Stimulated activated CD4-positive, alpha-beta T cell treated with anti-CD3 and anti-CD28 coated beads, Interleukin-4, amount 100 ng/mL, for 1 hour (primary cell): Measurements from ENCODE around the gene DOLK.
A peak's percentile ranks its signal among the peaks of the same experiment; 100 is the strongest.
"Not testable (repeated sequence)": the region's sequence is repeated elsewhere in the genome, so short reads cannot be mapped to it uniquely, and the experiment has no call there.

Experiments
- DNase-seq: peaks from one replicate; pipeline ENCODE4 v3.0.0-alpha.2; 2020

Gene DOLK

DNA sequence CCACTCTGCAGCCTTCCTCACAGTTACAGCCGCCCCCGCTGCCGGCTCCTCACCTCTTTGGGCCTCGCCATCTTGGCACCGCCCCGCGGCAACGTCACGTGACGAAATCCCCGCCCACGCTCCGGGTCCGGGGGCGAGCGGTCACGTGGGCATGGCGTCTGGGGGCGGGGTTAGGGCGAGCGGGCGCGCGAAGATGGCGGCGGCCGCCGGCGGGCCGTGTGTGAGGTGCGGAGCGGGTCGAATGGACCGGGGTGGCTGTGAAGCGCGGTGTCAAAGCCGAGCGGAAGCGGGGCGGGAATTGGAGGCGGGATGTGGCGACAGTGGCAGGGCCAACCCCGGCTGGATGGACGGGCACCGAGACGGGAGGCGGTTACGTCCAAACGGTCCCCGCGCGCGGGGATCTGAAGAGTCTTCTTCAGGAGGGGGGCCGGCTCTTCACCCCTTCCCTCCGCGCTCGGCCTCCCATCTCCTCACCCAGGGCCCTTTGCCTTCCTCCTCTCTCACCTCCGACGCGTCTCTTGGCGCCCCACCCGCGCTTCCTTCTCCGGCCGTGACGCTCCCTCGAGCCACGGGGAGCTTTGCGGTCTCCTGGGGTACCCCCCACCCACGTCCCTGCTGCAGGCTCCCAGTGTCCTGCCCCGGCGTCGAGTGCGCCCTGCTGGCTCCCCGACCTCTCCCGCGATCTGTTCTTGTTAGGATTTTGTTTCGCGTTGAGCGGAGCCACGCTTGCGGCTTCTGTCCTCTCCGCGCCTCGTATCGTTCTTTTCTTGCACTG is at the start of gene DOLK, which contains the start of gene NUP188:
TSS of gene DOLK (minus strand) at position 77 of the 775 bp plus-strand sequence. CDS start 300 bp downstream, outside the sequence.
TSS of gene NUP188 (plus strand) at position 173 of the 775 bp plus-strand sequence. CDS start at position 194, 21 bp downstream.
- peak; percentile 100 for DNase-seq

DNA sequence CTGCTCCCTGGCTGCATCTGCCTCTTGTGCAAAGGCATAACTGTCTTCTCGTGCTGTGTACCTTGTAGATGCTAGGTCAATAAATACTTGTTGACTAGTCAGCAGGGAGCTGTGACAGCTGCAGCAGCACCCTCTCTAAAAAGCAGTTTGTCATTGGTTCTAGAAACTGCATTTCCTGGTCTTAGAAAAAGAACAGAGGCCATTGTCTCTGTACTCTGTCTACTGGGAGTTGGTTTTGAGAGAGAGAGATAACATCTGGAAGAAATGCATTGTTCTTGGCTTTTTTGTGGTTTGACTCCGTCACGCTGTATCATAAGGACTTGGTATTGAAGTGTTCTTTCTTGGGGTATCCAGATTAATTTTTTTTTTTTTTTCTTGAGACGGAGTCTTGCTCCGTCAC is 48.4 kb upstream of the DOLK start:
- no peak for DNase-seq

DNA sequence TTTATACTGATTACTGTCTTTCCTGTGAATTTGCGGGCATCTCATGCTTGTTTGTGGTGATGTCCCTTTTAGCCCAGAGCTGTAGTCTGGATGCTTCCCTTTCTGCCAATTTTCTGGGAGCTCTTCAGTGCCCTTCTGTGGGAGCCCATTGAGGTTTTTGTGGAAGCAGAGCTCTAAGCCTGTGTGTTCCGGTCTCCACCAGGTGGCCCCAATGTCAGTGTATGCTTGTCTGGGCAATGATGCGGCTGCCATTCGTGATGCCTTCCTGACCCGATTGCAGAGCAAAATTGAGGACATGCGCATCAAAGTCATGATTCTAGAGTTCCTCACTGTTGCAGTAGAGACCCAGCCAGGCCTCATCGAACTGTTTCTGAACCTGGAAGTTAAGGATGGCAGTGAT is 45.6 kb upstream of the DOLK start:
- DNase-seq: no peak

DNA sequence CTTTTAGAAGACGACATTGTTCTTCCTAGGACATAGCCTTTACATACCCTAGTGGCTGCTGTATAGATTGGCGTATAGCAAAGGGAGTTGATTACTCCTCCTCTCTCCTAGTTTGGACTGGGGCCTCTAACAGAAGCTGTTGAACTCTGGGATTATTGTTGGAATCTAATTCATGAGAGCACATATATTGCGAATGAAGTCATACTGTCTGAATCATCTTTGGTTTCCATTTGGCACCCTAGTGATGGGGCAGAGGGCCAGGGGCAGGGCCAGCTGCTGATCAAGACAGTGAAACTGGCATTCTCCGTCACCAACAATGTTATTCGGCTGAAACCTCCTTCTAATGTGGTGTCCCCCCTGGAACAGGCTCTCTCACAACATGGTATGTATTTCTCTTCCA is 40.4 kb upstream of the DOLK start:
- DNase-seq: no peak

DNA sequence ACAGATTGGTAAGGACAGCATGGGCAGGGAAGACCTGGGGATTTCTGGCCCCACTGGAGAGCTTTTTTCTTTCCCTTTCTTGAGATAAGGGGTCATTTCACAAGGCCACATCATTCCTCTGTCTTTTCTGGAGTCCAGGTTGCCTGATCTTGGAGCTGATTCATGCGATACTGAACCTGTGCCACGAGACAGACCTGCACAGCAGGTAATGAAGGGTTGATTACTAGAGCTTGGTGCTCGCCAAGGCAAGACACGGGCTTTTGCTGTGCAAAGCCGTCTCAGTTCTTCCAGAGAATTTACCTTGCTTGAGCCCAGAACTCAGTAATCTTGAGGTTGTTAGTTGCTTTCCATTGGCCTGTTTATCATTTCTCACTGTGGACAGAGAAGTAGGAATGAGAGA is 39.3 kb upstream of the DOLK start:
- DNase-seq: no peak

DNA sequence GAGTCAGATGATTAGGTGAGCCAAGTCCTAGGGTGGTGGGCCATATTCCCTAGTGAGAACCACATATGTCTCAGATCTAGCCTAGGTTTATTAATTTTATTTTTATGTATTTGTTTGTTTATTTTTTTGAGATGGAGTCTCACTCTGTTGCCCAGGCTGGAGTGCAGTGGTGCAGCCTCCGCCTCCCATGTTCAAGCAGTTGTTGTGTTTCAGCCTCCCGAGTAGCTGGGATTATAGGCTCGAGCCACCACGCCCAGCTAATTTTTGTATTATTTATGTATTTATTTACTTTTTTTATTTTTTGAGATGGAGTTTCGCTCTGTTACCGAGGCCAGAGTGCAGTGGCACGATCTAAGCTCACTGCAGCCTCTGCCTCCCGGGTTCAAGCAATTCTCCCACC is 36.1 kb upstream of the DOLK start:
- no peak for DNase-seq

DNA sequence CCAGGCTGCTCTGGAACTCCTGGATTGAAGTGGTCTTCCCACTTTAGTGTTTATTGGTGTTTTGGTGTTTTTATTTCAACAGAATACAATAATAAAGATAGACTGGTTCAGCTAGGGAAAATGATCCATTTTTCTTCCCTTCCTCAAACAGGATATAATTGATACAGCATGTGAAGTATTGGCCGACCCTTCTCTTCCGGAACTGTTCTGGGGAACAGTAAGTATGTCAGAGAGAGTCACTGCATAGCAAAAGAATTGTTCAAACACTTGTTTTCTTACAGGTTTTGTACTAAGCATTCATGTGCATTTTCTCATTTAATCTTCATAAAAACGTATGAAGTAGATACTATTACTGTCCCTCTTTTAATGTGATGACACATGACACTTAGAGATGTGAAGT is 31.7 kb upstream of the DOLK start:
- DNase-seq: no peak

DNA sequence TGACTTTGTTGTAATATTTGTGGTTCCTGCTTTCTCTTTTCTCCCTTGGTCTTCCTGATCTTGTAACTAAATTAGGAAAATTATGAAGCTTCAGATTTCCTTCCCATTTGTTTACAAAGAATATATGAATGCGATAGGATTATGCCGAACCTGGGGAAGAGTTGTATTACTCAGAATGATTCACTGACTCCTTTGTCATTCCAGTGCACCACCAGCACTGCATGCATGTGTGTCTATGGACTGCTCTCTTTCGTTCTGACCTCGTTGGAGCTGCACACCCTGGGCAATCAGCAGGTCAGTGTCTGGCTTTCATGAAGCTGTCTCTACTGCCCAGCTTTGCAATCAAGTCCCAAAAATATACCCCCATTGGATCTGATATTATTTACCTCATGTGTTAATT is 25.6 kb upstream of the DOLK start:
- no peak for DNase-seq

DNA sequence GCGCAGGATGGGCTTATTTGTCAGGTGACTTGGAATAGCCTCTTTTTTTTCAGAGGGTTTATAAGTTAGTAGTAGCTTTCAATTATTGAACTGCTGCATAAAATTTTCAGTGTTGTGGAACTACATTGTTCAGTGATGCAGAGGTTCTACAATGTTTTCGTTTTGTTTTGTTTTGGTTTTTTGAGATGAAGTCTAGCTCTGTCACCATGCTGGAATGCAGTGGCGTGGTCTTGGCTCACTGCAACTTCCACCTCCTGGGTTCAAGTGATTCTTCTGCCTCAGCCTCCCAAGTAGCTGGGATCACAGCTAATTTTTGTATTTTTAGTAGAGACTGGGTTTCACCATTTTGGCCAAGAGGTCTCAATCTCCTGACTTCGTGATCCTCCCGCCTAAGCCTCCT is 22.1 kb upstream of the DOLK start:
- no peak for DNase-seq

DNA sequence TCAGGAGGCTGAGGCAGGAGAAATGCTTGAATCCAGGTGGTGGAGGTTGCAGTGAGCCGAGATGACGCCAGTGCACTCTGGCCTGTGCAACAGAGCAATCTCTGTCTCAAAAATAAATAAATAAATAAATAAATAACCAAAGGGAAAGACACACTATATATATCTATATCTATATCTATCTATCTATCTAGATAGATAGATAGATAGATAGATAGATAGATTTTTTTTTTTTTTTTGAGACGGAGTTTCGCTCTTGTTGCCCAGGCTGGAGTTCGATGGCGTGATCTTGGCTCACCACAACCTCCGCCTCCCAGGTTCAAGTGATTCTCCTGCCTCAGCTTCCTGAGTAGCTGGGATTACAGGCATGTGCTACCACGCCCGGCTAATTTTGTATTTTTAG is 14.0 kb upstream of the DOLK start:
- not testable (repeated sequence) for DNase-seq

DNA sequence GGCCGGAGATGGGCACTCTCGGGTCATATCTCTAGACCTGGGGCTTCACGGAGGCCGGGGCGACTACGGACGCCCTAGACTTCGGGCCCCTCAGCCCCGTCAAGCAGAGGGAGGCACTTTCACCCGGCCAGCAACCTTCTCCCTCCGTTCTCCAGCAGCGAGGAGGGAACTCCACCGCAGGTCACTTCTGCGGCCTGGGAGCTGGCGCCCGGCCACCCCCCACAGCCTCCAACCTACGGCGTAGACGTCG is 201 bp downstream of the DOLK start:
- no peak for DNase-seq

DNA sequence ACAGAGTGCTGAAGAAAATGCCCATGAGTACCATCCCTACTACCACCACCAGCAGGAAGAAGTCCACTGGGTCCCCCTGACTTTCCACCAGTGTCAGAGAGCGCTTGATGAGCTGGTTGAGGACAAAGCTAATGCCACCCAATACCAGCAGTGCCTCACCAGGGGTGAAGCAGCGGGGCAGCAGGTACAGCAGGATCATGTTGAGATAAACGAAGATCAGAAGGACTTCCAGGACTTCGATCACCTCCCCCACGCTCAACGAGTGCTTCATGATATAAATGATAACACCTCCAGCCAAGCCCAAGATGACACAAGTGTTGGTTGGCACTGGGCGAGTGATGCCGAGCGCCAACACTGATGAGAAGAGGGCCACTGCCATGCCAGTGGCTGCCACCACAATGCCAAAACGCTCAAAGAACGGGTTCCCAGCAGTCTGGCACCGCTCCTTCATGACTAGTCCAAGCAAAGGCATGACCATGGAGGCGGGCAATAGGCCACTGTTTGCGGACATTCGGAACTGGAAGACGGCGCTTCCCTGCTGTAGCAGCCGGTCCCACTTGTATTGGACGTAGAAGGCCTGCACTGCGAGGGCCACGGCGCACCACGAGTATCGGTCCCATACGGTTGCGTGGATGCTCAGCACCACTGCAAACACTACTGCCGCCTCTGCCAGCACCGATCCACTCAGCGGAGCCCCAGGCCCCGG is 679 bp downstream of the DOLK start:
- DNase-seq: no peak

DNA sequence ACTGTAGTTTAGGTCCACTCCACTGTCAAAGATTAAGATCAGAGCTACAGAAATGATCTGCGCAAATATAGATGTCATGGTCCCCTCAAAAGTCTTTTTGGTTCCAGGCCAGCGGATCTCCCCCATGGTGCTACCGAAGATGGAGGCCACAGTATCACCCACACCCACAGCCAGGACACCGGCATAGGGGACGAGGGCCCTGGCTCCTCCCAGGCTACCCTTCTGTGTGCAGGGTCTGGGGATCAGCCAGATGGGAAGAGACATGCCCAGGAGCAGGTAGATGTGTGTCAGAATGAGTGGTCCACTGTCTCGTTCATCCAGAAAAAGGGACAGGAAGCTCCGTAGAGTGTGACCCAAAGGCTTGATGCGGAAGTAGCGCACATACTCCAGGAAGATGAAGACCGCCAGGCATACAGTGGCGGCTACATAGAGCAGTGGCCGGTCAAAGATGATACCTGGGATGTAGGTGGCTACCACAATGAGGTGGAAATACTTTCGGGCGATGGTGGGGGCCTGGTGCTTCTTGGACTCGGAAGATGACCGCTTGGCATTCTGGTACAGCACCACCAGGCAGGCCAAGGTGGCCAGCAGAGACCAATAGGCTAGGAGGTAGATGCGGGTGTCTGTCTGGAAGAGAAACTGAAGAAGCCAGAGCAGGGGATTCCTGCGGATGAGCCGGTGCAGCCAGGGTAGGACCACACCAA is 1.5 kb downstream of the DOLK start:
- no peak for DNase-seq

DNA sequence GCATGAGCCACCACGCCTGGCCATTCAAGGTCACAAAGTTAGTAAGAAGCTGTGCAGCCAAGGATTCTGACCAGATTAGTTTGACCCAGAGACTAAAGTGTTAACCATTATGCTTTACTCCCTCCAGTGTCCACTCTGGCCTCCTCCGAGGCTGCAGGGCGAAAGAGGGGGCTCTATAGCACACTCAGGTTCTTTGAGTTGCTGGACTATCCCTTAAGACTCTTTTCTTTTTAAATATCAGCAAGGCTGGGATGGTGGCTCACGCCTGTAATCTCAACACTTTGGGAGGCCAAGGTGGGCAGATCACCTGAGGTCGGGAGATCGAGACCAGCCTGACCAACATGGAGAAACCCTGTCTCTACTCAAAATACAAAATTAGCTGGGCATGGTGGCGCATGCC is 2.4 kb downstream of the DOLK start:
- not testable (repeated sequence) for DNase-seq

DNA sequence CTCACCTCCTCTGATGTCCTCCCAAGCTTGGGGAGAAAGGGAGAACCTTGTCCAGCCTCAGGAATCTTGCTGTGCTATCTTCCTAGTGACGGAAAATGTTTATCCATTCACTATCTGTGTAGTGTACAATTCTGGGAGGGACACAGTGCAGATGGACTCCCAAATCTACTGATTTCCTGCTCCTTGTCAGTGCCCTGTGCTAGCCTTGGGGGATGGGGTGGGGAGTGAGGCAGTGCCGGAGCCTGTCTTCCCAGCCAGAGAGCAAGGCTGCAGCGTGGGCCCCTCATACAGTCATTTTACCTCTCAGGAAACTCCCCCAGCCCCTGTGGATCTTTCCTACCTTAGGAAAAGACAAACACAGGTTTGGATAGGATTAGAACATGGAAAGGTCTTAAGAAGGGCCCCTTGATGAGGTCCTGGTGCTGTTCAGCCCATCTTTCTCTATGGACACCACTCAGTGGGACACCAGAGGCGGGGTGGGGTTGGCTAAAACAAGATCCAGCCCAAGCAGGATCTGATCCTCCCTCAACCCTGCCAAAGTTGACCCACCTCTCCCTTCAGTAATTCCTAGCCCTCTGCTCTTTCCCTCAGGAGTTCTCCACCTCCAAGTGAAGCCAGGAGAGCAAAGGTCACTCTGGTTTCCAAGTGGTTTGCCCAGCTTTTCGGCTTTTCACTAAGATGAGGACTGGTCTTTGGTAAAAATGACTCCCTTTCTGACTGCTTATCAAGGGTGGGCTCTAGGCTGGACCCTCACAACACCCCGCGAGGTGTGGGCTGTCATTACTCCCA is 3.4 kb downstream of the DOLK start:
- no peak for DNase-seq

DNA sequence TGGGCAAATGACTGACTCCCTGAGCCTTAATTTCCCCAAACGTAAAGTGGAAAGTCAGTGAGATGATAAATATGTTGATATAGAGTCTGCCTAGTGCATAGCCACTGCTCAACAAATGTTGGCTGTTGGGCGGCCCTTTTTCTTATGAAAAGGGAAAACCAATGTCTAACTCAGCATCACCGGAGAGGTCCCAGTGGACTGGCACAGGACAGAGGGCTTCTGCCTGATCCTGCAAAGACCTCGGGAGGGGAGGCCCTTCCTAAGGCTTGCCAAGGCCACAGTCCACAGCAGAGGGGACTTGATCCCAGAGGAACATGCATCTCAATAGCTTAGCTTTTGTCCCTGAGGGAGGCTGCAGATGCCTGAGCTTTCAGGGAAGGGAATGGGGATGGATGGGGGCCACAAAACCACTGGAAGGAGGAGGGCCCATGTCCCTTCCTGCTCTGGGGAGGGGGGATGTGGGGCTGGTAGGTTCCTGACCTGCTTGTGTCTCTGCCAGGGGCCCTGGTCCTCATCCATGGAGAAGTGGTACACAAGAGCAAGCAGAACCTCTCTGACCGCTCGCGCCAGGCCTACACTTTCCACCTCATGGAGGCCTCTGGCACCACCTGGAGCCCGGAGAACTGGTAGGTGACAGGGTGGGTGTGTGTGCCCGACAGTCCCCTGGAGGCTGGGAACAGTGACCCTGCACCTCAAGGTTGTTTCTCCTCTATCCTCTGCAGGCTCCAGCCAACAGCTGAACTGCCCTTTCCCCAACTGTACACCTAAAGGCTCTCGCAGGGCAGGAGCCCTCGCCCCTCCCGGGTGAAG is 6.3 kb downstream of the DOLK start:
- no peak for DNase-seq

DNA sequence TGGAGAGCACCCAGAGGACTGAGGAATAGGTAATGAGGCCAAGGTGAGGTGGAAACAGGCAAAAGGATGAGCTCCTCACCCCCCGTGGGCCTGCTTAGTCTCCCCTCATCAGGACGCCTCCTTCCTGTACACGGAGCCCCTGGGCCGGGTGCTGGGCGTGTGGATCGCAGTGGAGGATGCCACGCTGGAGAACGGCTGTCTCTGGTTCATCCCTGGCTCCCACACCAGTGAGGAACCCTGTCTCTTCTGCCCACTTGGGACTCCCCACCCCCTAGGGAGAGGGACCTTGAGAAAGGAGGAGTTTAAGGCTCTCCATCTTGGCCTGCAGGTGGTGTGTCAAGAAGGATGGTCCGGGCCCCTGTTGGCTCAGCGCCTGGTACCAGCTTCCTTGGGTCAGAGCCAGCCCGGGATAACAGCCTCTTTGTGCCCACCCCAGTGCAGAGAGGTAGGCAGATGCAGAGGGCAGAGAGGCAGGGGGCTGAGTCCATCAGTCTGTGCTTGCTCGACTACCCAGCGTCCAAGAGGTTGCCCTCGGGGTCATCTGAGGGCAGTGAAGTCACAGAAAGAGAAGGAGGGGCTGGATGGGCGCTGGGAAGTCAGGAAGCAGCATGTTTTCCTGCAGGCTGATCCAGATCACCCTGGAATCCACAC is 7.0 kb downstream of the DOLK start:
- no peak for DNase-seq

DNA sequence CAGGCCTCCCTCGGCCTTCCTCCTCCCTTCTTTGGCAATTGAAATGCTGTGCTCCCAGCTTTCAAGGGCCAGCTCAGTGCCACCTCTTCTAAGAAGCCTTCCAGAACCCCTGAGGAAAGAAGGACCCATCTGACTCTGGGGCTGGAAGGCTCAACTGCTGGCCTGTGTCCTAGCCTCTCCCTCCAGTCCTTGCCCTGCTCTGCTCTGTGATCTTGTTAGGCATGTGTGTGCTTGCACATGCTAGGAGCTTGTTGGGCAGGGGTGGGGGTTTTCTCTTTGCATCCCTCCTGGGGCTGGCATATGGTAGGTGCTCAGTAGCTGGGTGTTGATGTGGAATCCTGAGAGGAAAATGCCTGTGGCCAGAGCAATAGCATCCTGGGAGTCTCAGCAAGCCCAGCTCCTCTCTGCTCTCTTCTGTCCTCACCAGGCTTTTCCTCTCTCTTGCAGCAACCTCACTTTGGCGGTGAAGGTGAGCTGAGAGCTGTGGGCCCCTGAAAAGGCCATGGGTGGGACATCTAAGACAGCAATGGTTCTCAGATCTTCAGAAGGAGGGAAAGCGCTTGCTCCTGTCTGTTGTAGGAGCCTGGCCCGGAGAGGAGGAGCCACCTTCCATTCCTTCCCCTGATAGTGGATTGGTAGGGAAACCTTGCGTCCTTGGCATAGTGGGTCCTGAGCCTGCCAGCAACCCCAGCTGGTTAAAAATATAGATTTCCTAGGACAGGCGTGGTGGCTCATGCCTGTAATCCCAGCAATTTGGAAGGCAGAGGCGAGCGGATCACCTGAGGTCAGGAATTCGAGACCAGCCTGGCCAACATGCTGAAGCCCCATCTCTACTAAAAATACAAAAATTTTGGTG is 9.9 kb downstream of the DOLK start:
- no peak for DNase-seq

DNA sequence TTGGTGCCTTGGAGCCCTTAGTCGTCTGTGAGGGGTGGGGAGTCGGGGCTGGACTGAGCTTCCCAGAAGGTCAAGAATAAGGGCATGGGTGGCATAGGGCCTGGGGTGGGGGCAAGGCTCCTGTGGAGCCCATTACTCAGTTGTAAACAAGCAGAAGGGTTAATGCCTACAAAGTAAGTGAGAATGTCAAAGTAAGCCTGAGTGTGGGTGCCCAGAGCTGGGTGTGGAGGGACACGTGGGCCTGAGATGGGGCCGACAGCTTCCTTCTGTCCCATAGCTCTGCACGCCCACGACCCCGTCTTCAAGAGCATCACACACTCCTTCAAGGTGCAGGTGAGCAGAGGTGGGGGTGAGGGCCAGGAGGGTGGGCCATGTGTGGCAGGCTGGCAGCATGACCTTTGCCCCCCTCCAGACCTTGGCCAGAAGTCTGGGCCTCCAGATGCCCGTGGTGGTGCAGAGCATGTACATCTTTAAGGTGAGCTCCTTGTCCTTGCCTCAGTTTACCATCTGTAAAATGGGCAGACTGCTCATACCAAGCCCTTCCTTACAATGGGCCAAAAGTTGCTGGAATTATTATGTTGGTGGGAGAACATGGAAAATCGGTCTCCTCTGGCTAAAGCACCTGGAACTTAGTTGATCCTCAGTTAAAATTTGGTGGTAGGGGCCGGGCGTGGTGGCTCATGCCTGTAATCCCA is 11.1 kb downstream of the DOLK start:
- no peak for DNase-seq

DNA sequence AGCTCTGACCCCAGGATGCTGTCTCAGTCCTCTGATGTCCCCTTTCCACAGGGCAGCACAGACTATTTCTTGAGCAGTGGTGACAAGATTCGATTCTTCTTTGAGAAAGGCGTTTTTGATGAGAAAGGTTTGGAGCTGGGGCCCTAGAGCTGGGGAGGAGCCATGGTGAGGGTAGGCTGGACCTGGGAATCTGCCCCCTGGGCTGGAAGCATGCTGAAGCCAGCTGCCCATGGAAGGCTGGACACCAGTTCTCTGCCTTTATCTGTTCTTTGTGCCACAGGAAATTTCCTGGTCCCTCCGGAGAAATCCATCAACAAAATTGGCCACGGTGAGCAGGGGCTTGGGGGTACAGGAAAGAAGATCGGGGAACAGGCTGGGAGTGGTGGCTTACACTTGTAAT is 13.7 kb downstream of the DOLK start:
- DNase-seq: no peak
